WI38 (cell line): ENCODE data around the gene RAB27A.

Experiments used
- H3K4me3 ChIP-seq: 2 replicates; pipeline ENCODE4 v1.5.1; 2011; ENCODE audit warnings: low read depth, mild to moderate bottlenecking, control low read depth, low read length
- CTCF ChIP-seq: IDR thresholded peaks from 2 replicates; pipeline ENCODE4 v1.5.1; 2012; ENCODE audit warnings: low read depth, mild to moderate bottlenecking, control low read depth, low read length

Gene RAB27A

GRCh38 chr15:55238877-55239276, 50.7 kb downstream of the RAB27A start:
- H3K4me3 ChIP-seq = no peak overlapping the region
- TF ChIP-seq CTCF = no peak

GRCh38 chr15:55237219-55238130, 52.1 kb downstream of the RAB27A start:
- TF ChIP-seq CTCF = no peak
- H3K4me3 ChIP-seq = no peak overlapping the region

- H3K4me3 ChIP-seq = no peak overlapping the region
- TF ChIP-seq CTCF = no peak
These were observed 54.0 kb downstream of the RAB27A start for GRCh38 chr15:55235546-55236036.

- H3K4me3 ChIP-seq = no peak overlapping the region
- TF ChIP-seq CTCF = no peak
These were observed 54.9 kb downstream of the RAB27A start for GRCh38 chr15:55234800-55235104.

- TF ChIP-seq CTCF = no peak
- no peak overlapping the region for H3K4me3 ChIP-seq
These were observed 55.4 kb downstream of the RAB27A start for GRCh38 chr15:55234104-55234799.

GRCh38 chr15:55231455-55231854, 58.2 kb downstream of the RAB27A start:
- H3K4me3 ChIP-seq = no peak overlapping the region
- TF ChIP-seq CTCF = no peak

- no peak overlapping the region for H3K4me3 ChIP-seq
- TF ChIP-seq CTCF = no peak
These were observed 58.7 kb downstream of the RAB27A start for GRCh38 chr15:55230953-55231352.
